GM18498 (cell line): ENCODE measurements around the gene DOK1.
A peak's percentile ranks its signal among the peaks of the same experiment; 100 is the strongest.

Source experiments
- ATAC-seq: cut with Tn5 transposase; IDR thresholded peaks from one replicate; pipeline ENCODE4 v1.9.1; 2021; ENCODE audit warnings: mild to moderate bottlenecking, moderate library complexity; ENCODE audit not compliant: unreplicated experiment

The DOK1 gene

DNA sequence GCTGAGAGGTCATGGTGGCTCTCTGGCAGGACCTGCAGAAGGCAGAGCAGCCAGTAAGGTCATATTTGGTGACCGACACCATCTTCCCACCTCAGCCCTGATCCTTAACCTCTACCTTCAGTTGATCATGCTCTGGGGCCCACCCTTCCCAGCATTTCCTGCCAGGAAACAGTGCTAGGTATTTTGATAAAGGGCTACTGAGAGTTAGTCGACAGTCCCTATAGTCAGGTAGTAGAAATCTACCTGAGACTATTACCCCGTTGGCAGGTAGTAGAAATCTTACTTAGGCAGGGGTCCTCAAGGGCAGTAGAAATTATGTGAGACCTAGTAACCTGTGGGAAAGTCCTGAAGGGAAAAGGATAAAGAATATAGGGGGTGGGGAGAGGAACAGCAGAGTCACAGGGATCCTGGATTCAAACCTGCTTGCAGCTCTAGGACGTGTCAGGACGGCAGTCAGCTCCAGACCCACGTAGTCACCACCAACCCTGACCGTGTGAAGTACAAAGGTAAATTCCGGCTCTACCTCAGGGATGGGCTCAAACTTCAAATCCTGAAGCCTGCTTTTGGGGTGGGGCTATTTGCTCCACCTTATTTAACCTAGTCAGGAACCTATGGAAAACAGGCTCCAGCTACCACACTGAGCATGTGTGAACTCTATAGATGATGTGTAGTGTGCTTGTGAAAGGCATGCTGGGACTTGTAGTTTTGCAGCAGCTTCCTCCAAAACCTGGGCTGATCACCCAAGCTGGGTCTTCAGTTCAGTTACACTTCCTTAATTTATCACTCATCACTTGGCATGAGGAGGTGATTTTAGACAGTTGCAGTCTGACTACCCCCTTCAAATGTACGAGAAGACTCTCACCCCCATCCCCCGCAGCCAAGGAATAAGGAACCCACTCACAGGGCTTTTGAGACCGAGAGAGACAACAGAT lies 28.5 kb upstream of the DOK1 start, which contains the start of gene DQX1:
Gene DQX1 (minus strand): TSS at position 515 of the 932 bp plus-strand sequence. CDS start 502 bp downstream, at position 13.
- no peak for ATAC-seq

DNA sequence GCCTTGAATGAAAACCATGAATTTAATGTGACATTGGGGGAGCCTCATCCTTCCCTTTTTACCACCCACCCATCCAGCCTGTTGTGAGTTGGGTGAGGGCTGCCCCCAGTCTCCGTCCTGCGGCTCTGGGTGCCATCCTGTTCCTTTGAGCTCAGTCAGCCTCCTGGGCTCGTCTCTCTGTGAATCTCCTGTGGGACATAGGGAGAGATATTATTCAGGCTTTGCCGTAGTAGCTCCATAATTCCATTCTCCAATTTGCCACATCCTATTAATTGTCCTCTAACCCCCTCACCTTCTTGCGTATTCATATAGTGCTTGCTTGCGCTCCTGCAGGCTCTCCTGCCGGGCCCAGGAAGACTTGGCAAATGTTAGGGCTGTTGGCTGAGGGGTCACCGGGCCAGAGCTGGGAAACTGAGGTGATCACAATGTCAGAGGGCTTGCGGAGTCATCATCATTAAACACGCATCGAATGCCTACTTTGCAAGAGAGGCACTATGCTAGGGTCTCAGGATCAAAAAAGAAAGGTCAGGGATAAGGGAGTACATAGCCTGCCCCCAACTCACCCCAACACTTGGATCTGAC lies 27.8 kb upstream of the DOK1 start:
- ATAC-seq = no peak

DNA sequence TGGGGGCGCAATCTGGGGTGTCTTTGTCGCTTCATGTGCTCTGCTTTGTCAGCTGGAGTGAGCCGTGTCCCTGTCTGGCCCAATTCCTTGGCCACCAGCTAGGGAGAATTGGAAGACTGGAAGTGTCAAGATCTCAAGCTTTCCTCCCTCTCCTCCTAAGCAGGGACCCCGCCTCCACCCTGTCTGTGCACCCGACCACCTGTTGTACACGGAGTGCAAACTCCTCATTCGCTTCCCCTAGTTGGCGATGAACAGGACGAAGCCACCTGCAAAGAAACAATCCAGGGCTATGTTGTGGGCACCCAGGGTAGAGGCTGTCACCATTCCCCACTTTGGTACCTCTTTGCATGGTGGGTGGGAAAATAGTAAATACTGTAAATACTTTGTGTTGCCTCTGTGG lies 26.8 kb upstream of the DOK1 start:
- no peak for ATAC-seq

DNA sequence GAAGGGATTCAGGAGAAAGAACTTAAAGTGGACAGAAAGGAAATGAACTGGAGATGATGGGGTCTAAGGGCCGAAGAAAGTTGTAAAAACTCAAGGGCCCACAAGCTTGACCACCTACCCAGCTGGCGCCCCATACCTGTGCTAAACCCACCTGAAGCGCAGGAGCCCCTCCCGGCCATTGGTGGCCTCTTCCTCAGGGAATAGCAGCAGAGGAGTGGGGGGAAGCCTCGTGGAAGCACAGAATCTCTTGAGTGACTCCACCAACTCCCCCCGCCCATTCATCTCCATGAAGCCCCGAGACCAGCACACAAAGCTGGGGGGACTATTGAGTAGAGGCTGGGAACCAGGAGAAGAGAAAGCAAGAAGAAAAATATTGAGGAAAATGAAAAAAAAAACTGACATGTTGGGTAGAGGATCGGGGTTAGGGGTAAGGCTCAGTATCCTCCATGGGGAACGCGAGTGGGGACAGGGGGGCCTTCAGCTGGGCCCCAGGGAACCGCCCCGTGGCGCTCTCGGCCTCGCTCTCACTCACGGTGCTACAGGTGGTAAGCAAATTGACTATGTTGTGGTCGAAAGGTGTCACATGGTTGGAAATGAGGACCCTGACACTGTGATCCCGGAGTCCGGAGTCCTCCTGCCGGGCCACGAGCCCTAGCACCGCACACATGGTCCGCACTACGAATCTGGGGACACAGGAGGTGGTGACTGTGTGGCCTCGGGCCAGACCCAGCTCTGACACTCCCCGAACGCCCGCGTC lies 25.7 kb upstream of the DOK1 start:
- ATAC-seq = peak; percentile 8

DNA sequence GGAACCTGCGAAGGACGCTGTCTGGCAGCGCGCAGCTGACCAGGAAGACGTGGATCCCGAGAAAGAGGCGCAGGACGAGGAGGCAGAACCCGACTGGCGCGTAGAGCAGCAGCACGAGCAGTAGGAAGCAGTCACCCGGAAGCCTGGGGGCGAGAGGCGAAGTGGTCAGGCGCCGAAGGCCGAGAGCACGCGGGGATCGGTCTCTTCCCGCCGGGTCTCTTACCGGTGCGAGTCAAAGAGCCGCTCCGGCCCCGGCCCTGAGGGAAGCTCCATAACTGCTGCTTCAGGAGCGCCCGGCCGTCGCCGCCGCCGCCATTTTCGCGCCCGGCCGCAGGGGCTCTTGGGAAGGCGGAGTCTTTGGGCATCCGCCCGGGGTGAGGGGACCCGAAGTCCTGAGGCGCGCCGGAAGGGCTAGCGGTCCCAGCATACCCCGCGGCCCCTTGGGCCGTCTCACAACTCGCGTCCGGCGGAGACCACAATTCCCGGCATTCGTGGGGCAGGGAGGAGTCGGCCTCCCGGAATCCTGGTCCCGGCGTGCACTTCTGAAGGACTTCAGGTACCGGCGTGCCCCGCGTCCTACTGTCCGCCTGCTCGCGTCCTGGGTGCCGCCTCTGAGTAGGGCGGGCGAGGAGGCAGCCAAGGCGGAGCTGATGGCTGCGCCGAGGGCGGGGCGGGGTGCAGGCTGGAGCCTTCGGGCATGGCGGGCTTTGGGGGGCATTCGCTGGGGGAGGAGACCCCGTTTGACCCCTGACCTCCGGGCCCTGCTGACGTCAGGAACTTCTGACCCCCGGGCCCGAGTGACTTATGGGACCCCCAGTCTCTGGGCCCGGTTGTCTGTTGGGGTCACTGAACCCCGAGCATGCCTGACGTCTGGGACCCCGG lies 24.9 kb upstream of the DOK1 start, which contains the start of the genes AUP1 and HTRA2:
Gene AUP1 (minus strand): TSS at position 350 of the 882 bp plus-strand sequence. CDS start 77 bp downstream, at position 273.
Gene HTRA2 (plus strand): TSS at position 577 of the 882 bp plus-strand sequence. CDS start 74 bp downstream, at position 651.
- ATAC-seq = peak; percentile 80

DNA sequence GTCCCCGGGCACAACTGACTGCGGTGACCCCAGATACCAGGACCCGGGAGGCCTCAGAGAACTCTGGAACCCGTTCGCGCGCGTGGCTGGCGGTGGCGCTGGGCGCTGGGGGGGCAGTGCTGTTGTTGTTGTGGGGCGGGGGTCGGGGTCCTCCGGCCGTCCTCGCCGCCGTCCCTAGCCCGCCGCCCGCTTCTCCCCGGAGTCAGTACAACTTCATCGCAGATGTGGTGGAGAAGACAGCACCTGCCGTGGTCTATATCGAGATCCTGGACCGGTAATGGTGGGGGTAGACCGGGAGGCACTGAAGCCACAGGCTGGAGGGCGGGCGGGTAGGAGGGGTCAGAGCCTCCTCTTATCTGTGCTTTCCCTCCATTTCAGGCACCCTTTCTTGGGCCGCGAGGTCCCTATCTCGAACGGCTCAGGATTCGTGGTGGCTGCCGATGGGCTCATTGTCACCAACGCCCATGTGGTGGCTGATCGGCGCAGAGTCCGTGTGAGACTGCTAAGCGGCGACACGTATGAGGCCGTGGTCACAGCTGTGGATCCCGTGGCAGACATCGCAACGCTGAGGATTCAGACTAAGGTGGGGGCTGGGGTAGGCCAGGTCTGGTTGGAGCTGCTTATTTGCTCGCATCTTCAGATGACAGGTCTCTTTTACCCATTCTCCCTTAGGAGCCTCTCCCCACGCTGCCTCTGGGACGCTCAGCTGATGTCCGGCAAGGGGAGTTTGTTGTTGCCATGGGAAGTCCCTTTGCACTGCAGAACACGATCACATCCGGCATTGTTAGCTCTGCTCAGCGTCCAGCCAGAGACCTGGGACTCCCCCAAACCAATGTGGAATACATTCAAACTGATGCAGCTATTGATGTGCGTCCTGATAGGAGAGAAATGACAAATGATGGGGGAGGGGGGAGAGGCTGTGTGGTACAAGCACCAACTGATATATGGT lies 24.0 kb upstream of the DOK1 start:
- ATAC-seq = peak; percentile 31

DNA sequence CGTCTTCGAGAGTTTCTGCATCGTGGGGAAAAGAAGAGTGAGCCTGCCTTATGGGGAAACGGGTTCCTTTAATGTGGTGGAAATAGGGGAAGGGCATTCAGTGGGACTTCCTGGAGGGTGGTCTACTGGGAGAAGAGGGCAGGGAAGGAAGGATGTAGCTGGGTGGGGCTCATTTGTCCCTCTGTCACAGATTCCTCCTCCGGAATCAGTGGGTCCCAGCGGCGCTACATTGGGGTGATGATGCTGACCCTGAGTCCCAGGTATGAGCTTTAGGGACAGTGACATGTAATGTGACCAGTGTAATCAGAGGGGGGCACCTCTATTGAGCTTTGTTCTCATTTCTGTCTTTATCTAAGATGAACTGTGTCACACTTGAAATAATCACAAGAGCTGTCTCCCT lies 22.9 kb upstream of the DOK1 start:
- ATAC-seq = no peak

DNA sequence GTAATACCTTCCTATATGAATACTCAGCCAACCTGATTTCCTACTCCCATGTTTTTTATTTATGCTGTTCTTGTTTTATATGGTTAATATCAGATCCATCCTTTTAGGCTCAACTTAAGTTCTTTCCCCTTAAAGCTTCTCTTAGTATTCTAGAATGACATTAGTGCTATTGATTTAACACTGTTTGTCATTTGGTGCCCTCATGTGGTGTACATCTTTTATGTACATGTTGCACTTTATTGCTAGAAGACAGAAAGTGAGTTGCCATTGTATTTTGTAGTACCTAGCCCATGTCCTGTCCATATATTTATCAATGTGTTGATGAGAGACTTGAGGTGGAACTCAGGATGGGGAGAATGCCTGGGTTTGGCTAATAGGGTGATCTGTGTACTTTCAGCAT lies 22.3 kb upstream of the DOK1 start:
- ATAC-seq = no peak

DNA sequence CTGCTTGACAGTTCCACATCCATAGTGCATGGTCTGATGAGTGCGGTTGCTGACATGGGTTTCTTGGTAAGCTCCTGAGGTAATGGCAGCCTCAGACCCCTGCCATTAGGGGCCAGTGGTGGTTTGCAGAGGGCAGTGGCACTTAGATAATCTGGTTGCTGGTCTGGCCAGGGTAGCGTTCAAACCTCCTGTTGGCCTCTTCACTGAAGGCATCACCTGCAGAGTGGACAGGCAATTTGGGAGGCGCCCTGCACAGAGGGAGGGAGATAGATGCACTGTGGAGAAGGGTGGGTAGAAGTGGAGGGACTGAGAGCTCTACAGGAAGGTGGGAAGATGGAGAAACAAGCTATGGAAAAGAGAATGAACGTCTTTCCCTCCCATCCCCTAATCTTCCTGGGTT lies 21.1 kb upstream of the DOK1 start:
- ATAC-seq = no peak

DNA sequence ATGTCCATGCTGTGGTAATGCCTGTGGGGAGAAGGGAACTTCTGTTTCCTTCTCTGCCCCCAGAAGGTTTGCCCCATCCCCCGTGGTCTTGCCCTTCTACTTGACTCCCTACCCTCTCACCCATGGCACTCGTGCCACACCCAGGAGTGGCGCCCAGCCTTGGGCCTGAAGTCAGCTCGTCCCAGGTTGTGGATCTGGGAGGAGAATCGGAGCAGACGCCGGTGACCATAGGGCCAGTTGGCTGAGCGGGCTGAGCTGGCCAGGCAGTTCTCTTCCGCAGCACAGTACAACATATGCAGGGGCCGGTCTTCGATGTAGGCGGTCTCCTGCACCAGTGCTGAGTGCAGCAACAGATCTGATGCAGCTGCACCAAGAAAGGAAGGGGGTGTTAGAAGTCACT lies 20.1 kb upstream of the DOK1 start:
- no peak for ATAC-seq

DNA sequence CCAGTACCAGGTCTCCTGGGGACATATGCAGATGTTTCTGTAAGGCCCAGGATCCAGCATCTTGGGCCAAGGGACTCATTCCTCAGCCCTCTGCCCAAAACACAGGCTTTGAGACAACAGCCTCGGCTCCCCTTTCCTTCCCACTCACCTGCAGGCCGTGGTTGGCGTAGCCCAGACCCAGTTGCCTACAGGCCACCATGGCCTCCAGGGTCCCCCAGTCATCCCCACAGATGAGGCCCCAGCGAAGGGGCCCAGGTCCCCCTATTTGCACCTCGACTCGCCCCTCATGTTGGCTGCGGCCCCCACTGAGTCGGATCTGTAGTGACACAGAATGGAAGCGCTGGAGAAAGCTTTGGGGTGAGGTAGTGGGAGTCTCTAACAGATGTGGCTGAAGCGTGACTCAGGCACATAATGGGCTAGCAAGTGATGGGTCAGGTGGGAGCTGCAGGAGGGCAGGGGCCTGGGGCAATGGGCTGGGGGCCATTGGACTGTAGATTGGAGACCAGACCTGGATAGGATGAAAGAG lies 19.0 kb upstream of the DOK1 start:
- ATAC-seq = no peak

DNA sequence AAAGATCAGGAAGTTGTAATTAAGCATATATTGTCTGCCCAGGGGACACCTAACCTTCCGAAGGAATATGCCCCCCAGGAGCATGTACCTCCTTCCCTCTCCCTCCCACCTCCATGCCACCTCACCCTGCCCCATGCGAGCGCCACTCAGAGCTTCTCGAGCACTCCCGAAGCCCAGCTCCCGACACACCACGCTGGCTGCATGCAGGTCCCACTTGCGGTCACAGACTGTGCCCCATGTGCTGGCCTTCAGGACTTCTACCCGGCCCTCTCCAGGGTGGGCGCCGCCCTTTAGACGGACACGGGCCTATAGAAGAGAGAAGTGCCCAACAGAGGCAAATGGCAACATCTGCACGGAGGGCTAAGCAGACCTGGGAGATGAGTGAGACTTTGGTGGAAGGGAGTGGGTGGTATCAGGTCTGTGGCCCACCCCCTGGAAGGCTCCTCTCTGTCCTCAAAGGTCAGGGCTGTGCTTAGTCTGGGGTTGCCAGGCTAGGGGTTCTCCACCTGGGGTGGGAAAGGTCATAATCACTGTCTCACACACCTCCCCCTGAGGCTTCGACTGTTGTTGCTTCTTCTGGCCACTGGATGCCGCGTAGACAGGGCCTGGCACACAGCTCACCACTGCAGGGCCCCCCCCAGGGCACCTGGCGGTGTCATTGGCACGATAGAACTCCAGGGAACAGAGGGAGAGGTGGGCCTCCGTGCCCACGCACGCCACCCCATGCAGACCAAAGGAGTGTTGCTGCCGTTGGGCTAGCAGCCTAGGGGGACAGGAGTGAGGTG lies 18.2 kb upstream of the DOK1 start:
- no peak for ATAC-seq

DNA sequence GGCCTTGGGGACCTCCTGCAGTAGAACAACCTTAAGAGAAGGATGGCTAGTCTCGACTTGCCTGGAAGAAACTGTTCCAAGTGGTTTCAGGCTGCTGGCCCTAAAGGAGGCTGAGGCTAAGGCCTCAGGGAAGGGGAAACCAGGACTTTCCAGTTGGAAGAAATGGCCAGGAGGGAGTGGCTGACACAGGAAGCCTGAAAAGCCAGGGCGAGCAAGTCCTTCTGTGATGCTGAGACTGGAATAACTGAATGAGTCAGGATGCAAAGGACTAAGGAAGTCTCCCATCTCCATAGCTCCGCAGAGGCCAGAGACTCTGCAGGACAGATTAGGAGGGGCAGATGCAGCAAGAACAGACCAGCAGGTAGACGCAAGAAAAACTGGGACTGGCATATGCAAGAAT lies 17.4 kb upstream of the DOK1 start:
- no peak for ATAC-seq

DNA sequence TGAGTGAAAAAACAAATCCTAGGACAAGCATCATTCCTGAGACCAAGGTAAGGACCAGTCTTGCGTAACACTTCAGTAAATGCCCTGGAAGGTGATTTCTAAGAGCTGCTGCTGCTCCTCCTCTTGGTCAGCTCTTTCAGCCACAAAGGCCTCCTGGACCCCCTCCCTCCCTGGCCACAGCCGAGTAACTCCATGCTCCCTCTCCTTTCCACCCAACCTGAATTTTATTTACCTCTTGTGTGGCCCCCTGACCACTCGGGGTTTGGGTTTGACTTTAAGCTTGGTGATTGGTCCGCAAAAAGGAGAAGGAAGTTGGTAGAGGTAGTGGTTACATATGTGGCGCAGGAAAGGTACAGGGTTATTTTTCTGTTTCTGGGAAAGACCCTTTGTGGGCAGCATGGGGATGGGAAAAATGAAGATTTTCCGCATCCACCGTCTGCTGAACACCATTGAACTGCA lies 15.6 kb upstream of the DOK1 start:
- ATAC-seq = no peak

DNA sequence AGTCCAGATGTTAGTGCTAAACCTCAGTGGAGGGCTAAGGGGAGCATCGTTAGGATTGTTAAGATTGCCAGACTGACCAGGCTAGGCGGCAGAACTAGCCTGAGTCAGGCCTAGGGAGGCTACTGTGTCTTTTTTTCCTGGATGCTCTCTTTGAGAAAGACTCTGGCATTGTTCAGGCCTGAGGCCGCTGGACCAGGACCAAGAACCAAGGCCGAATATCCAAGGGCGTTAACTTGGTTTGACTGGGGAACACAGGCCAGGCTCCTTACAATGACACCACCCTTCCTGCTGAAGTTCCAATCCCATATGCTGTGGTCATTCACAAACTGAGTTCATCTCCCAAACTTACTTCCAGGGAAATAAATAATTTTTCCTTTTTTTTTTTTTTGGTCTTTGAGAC lies 14.2 kb upstream of the DOK1 start:
- ATAC-seq = no peak

DNA sequence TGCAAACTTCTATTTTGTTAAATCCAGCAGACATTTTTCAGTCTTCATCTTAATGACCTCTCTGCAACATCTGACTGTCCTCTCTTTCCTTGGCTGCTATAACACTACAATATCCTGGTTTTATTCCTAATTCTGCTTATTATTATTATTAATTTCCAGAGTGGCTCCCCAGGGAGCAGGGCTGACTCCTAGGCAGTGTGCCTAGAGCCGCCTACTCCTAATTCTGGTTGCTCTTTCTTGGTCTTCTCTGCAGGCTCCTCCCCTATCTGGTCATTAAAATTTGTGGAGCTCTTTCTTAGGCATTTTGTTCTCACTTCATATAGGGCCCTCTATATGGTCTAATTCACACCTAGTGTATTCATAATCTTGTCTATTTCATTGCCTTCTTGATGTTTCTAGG lies 11.5 kb upstream of the DOK1 start:
- no peak for ATAC-seq

DNA sequence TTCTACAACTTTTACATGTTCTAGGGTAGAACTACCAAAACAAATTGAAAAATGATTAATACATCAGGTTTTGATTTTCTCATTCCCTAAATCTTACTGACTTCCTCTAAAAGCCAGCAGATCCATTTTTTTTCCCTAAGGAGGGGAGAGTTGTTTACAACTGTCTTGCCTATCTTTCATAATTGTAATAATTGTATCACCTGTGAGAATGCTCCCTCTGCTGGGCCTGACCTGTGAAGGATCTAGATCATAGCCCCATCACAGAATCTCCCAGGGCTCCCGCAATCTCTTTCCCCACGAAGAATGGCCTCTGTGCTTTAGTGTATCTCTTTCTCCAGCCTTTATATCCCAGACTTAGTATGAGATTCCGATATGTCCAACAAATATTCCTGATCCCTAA lies 9.9 kb upstream of the DOK1 start:
- ATAC-seq = no peak

DNA sequence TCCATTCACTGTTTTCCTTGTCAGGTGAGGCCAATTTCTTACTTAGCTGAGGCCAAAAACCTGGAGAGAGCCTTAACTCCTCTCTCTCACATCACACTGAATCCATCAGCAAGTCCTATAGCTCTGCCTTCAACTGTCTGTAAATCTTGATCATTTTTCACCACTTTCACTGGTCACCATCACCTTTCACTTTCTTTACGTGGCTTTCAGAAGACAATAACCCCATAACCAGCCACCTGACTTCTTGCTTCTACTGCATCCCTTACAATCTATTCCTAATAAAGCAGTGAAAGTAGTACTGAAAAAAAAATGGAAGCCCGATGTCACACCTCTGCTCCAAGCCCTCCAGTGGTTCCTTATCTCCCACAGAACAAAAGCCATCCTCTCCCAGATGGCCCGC lies 8.5 kb upstream of the DOK1 start:
- ATAC-seq = no peak
